HepG2 (cell line): ENCODE measurements around the gene UNKL. TPM values are rescaled to one million over a fixed set of nuclear protein-coding genes. Genes with fewer than 3 reads are reported as not detected.
A peak's percentile ranks its signal among the peaks of the same experiment; 100 is the strongest.

Source experiments
- GATAD1 ChIP-seq: IDR thresholded peaks from 2 replicates; pipeline ENCODE4 v1.6.1; 2016; ENCODE audit warnings: missing genetic modification reagents, missing compliant biosample characterization
- IKZF1 ChIP-seq: fragments of 450-650 bp; IDR thresholded peaks from 2 replicates; pipeline ENCODE4 v1.7.1; 2016
- IRX3 ChIP-seq: sonication (generic); formaldehyde crosslinking; IDR thresholded peaks from 2 replicates; pipeline ENCODE4 v1.8.1; 2023; ENCODE audit warnings: mild to moderate bottlenecking, low read depth, missing genetic modification reagents, borderline replicate concordance
- RAD21 ChIP-seq: fragments of 450-650 bp; formaldehyde crosslinking; IDR thresholded peaks from 2 replicates; pipeline ENCODE4 v1.5.0; 2020; ENCODE audit warnings: mild to moderate bottlenecking
- REL ChIP-seq: sonication (generic); formaldehyde crosslinking; conservative IDR thresholded peaks from 2 replicates; pipeline ENCODE4 v1.8.0; 2022; ENCODE audit warnings: mild to moderate bottlenecking, missing genetic modification reagents, moderate library complexity
- TBX2 ChIP-seq: sonication (generic); formaldehyde crosslinking; IDR thresholded peaks from 2 replicates; pipeline ENCODE4 v1.5.0; 2020; ENCODE audit warnings: missing genetic modification reagents, mild to moderate bottlenecking, borderline replicate concordance
- ZBTB42 ChIP-seq: sonication (generic); formaldehyde crosslinking; IDR thresholded peaks from 2 replicates; pipeline ENCODE4 v1.5.0; 2020; ENCODE audit warnings: mild to moderate bottlenecking, missing genetic modification reagents
- ZFX ChIP-seq: sonication (generic); formaldehyde crosslinking; IDR thresholded peaks from 2 replicates; pipeline ENCODE4 v1.4.0; 2020; ENCODE audit warnings: mild to moderate bottlenecking, low read depth, missing genetic modification reagents, moderate library complexity
- ZNF20 ChIP-seq: sonication (generic); formaldehyde crosslinking; IDR thresholded peaks from 2 replicates; pipeline ENCODE4 v1.4.0; 2020; ENCODE audit warnings: mild to moderate bottlenecking, moderate library complexity, missing genetic modification reagents
- ZNF367 ChIP-seq: sonication (generic); formaldehyde crosslinking; IDR thresholded peaks from 2 replicates; pipeline ENCODE4 v1.4.0; 2020; ENCODE audit warnings: missing genetic modification reagents, borderline replicate concordance
- ZNF383 ChIP-seq: sonication (generic); formaldehyde crosslinking; IDR thresholded peaks from 2 replicates; pipeline ENCODE4 v1.4.0; 2020; ENCODE audit warnings: missing genetic modification reagents, mild to moderate bottlenecking, borderline replicate concordance
- ZNF468 ChIP-seq: sonication (generic); formaldehyde crosslinking; IDR thresholded peaks from 2 replicates; pipeline ENCODE4 v1.8.0; 2022; ENCODE audit warnings: mild to moderate bottlenecking, moderate library complexity, missing genetic modification reagents
- ZNF572 ChIP-seq: sonication (generic); formaldehyde crosslinking; IDR thresholded peaks from 2 replicates; pipeline ENCODE4 v1.5.1; 2020; ENCODE audit warnings: mild to moderate bottlenecking, missing genetic modification reagents
- ZNF724P ChIP-seq: sonication (generic); formaldehyde crosslinking; IDR thresholded peaks from 2 replicates; pipeline ENCODE4 v1.8.0; 2022; ENCODE audit warnings: missing genetic modification reagents, borderline replicate concordance
- ZNF773 ChIP-seq: sonication (generic); formaldehyde crosslinking; IDR thresholded peaks from 2 replicates; pipeline ENCODE4 v1.4.0; 2020; ENCODE audit warnings: missing genetic modification reagents, borderline replicate concordance
- ZSCAN30 ChIP-seq: sonication (generic); formaldehyde crosslinking; IDR thresholded peaks from 2 replicates; pipeline ENCODE4 v1.5.0; 2020; ENCODE audit warnings: mild to moderate bottlenecking, missing genetic modification reagents
- polyA plus RNA-seq, 8 experiments: library from polyadenylated mRNA; depleted of rRNA in 3 of 8; stranded (reverse) in 7 of 8; unstranded in 1 of 8; fragments of >200 nt; fragmentation: Illumina TruSeq in 4 of 8; extraction: Trizol in 4 of 8; gene quantifications; 2 replicates each; pipeline versions ENCODE4 v1.2.1 to v1.2.3, GENCODE V29; 2011 to 2016; ENCODE audit warnings: low read depth in 4 of 8, missing spikeins in 1 of 8, mixed read lengths in 1 of 8; ENCODE audit not compliant: insufficient read depth in 1 of 8
- total RNA-seq, 5 experiments: library from RNA; depleted of rRNA; stranded (reverse); fragments of >200 nt; fragmentation: Illumina TruSeq; extraction: Trizol; gene quantifications; 2 replicates each; pipeline ENCODE4 v1.2.3, GENCODE V29; 2016; ENCODE audit warnings: low read depth in 1 of 5
- TF ChIP-seq, protein P1 (sequence below): IDR thresholded peaks from 2 replicates; pipeline ENCODE4 v1.6.1; 2012; ENCODE audit warnings: low read length, improper control_type of control experiment
- TF ChIP-seq, protein P2 (sequence below): sonication (generic); formaldehyde crosslinking; IDR thresholded peaks from 2 replicates; pipeline ENCODE4 v1.4.0; 2020; ENCODE audit warnings: missing genetic modification reagents
- TF ChIP-seq, protein P3 (sequence below): sonication (generic); formaldehyde crosslinking; IDR thresholded peaks from 2 replicates; pipeline ENCODE4 v1.4.0; 2020; ENCODE audit warnings: missing genetic modification reagents

UNKL gene
- total and polyA plus RNA-seq, 2 of the 13 experiments (the other 11 are each of a cell fraction or from before 2014, with no cell fraction given), result 10.4 to 17.6 TPM

DNA sequence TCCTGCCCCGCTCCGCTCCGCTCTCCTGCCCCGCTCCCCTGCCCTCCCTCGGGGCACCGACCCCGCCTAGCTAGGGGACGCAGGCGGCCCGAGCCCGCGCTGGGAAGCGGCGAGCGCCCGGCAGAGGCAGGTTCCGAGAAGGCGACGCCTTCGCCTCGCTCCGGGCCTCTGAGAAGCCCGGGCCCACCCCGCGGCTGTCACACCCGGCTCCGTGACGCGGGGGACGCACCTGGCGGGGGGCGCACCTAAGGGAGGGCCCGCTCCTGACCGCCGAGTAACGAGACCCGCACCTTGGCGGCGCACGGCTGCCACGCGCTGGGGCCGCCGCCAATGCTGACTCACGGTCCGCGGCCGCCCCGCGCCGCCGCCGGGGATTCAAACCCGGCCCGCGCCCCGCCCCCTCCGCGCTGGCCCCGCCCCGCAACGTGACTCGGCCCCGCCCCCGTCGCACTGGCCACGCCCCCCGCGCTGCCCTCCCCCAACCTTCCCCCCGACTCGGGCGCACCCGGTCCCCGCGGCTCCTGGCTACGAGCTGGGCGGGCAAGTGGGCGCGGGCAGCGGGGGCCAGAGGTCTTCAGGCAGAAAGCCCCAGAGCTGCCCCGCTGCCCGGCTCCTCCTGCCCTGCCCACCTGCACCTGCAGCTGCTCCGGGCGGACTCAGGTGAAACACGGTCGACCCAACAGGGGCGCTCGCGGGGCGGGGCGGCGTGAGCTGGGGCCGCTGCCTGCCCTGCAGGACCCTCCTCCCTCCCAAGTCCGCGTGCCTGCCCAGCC, 35.0 kb downstream of the UNKL start (continued):
- TF ChIP-seq, protein P1, sequence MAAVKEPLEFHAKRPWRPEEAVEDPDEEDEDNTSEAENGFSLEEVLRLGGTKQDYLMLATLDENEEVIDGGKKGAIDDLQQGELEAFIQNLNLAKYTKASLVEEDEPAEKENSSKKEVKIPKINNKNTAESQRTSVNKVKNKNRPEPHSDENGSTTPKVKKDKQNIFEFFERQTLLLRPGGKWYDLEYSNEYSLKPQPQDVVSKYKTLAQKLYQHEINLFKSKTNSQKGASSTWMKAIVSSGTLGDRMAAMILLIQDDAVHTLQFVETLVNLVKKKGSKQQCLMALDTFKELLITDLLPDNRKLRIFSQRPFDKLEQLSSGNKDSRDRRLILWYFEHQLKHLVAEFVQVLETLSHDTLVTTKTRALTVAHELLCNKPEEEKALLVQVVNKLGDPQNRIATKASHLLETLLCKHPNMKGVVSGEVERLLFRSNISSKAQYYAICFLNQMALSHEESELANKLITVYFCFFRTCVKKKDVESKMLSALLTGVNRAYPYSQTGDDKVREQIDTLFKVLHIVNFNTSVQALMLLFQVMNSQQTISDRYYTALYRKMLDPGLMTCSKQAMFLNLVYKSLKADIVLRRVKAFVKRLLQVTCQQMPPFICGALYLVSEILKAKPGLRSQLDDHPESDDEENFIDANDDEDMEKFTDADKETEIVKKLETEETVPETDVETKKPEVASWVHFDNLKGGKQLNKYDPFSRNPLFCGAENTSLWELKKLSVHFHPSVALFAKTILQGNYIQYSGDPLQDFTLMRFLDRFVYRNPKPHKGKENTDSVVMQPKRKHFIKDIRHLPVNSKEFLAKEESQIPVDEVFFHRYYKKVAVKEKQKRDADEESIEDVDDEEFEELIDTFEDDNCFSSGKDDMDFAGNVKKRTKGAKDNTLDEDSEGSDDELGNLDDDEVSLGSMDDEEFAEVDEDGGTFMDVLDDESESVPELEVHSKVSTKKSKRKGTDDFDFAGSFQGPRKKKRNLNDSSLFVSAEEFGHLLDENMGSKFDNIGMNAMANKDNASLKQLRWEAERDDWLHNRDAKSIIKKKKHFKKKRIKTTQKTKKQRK, result no peak
- TF ChIP-seq ZNF773 (CRISPR knock-in tag) (no peak), TBX2 (peak; percentile 42; the same call in 1 of the 2 replicates), ZFX (CRISPR knock-in tag) (peak; percentile 40; the same call in 1 of the 2 replicates), ZNF383 (CRISPR knock-in tag) (no peak), ZSCAN30 (CRISPR knock-in tag) (0 out of 2 replicates have a peak, but pooled peaks have one; percentile 40), REL (CRISPR knock-in tag) (peak; percentile 57; the same call in 1 of the 2 replicates), GATAD1 (CRISPR knock-in tag) (no peak; the same call in 1 of the 2 replicates), IRX3 (no peak), ZNF724P (CRISPR knock-in tag) (0 out of 2 replicates have a peak, but pooled peaks have one; percentile 62), ZNF572 (no peak), ZNF468 (0 out of 2 replicates have a peak, but pooled peaks have one; percentile 40), ZBTB42 (no peak), ZNF20 (no peak), ZNF367 (CRISPR knock-in tag) (no peak), RAD21 (CRISPR knock-in tag) (no peak; the same call in 1 of the 2 replicates), IKZF1 (no peak)
- TF ChIP-seq, protein P2, sequence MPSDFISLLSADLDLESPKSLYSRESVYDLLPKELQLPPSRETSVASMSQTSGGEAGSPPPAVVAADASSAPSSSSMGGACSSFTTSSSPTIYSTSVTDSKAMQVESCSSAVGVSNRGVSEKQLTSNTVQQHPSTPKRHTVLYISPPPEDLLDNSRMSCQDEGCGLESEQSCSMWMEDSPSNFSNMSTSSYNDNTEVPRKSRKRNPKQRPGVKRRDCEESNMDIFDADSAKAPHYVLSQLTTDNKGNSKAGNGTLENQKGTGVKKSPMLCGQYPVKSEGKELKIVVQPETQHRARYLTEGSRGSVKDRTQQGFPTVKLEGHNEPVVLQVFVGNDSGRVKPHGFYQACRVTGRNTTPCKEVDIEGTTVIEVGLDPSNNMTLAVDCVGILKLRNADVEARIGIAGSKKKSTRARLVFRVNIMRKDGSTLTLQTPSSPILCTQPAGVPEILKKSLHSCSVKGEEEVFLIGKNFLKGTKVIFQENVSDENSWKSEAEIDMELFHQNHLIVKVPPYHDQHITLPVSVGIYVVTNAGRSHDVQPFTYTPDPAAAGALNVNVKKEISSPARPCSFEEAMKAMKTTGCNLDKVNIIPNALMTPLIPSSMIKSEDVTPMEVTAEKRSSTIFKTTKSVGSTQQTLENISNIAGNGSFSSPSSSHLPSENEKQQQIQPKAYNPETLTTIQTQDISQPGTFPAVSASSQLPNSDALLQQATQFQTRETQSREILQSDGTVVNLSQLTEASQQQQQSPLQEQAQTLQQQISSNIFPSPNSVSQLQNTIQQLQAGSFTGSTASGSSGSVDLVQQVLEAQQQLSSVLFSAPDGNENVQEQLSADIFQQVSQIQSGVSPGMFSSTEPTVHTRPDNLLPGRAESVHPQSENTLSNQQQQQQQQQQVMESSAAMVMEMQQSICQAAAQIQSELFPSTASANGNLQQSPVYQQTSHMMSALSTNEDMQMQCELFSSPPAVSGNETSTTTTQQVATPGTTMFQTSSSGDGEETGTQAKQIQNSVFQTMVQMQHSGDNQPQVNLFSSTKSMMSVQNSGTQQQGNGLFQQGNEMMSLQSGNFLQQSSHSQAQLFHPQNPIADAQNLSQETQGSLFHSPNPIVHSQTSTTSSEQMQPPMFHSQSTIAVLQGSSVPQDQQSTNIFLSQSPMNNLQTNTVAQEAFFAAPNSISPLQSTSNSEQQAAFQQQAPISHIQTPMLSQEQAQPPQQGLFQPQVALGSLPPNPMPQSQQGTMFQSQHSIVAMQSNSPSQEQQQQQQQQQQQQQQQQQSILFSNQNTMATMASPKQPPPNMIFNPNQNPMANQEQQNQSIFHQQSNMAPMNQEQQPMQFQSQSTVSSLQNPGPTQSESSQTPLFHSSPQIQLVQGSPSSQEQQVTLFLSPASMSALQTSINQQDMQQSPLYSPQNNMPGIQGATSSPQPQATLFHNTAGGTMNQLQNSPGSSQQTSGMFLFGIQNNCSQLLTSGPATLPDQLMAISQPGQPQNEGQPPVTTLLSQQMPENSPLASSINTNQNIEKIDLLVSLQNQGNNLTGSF, result no peak; the same call in 1 of the 2 replicates
- TF ChIP-seq, protein P3, sequence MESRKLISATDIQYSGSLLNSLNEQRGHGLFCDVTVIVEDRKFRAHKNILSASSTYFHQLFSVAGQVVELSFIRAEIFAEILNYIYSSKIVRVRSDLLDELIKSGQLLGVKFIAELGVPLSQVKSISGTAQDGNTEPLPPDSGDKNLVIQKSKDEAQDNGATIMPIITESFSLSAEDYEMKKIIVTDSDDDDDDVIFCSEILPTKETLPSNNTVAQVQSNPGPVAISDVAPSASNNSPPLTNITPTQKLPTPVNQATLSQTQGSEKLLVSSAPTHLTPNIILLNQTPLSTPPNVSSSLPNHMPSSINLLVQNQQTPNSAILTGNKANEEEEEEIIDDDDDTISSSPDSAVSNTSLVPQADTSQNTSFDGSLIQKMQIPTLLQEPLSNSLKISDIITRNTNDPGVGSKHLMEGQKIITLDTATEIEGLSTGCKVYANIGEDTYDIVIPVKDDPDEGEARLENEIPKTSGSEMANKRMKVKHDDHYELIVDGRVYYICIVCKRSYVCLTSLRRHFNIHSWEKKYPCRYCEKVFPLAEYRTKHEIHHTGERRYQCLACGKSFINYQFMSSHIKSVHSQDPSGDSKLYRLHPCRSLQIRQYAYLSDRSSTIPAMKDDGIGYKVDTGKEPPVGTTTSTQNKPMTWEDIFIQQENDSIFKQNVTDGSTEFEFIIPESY, result no peak
